Stimulated activated CD8-positive, alpha-beta memory T cell treated with anti-CD3 and anti-CD28 coated beads, Interleukin-4, amount 100 ng/mL, for 24 hours (primary cell): ENCODE results near the gene EIF4E2.
"Not testable (repeated sequence)": the region's sequence is repeated elsewhere in the genome, so short reads cannot be mapped to it uniquely, and the experiment has no call there.

Source experiments
- DNase-seq: peaks from one replicate; pipeline ENCODE4 v3.0.0-alpha.2; 2020; ENCODE audit warnings: low read depth

Gene EIF4E2

GRCh38 chr2:232569541-232569940, 19.1 kb downstream of the EIF4E2 start:
- DNase-seq: no peak

DNA sequence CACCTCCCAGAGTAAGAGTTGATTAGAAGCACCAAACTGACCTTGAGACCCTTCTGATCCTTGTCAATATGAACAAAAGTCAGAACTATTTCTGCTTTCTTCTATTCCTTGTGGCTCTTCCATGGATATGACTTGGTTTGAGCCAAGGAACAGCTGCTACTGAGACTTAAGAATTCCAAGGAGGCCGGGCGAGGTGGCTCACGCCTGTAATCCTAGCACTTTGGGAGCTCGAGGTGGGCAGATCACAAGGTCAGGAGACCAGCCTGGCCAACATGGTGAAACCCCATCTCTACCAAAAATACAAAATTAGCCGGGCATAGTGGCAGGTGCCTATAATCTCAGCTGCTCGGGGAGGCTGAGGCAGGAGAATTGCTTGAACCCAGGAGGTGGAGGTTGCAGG, 20.0 kb downstream of the EIF4E2 start:
- DNase-seq: not testable (repeated sequence)

GRCh38 chr2:232571026-232571474, 20.6 kb downstream of the EIF4E2 start:
- no peak for DNase-seq

GRCh38 chr2:232573042-232573441, 22.6 kb downstream of the EIF4E2 start:
- no peak for DNase-seq

DNA sequence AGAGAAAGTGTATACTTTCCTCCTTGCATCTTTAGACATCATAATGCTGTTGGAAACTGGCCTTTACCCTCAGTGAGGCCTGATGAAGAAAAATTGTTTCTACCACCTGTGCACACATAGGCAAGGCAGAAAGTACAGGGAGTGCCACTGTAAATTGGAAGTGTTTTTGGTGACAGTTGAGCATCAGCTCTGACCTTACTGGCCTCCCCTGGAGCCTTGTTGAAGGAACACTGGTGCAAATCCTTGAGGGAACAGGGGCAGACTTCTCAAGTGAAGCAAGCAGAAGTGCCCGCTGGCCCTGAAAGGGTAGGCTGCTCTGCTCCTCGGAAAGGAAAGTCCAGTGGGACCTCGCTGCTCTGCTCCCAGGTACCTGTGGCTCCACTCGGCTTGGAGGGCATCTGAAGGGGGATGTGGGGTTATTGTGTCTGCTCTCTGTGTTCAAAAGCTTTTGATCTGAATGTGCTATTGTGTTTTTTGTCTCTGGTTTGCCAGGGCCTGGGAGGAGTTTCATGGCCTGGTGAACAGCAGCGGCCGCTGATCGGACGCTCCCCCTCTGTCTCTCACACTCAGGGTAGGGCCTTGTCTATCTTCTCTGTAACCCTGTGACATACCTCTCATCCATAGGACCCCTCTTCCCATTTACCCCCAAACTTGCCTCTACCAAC, 23.4 kb downstream of the EIF4E2 start:
- DNase-seq: no peak

DNA sequence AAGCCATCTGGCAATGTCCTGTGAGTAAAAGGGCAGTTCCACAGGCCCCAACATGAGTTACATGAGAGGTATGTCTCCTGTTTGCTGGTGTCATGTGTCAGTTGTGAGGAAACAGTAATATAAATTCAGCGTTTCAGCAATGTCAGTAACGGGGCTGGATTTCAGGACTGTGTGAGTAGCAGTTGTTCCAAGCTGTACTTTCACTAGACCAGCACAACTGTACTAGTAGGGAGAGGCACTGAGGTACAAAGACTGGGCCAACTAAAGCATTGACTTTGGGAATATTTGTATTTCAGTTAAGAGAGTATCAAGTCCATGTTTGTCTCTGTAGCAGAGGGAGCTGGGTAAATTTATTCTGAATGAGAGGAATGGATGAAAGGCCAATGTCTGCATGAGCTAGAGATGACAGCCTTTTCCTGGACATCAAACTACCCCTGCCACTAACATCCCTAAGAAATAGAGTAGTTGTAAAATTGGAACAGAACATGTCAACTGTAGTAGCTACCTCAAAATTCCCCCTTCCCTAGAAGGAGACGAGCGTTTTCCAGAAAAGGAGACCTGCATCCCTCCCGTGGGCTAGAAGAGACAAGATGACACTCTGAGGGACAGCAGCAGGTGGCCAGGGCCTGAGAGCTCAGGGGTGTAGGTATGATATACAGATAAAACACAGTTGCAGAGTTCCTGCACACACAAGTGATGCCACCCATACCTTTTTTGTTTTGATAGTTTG, 24.4 kb downstream of the EIF4E2 start:
- DNase-seq: no peak

GRCh38 chr2:232575404-232575746, 24.9 kb downstream of the EIF4E2 start:
- DNase-seq: no peak

GRCh38 chr2:232576995-232577394, 26.5 kb downstream of the EIF4E2 start:
- no peak for DNase-seq

GRCh38 chr2:232577841-232578240, 27.4 kb downstream of the EIF4E2 start:
- DNase-seq: no peak

DNA sequence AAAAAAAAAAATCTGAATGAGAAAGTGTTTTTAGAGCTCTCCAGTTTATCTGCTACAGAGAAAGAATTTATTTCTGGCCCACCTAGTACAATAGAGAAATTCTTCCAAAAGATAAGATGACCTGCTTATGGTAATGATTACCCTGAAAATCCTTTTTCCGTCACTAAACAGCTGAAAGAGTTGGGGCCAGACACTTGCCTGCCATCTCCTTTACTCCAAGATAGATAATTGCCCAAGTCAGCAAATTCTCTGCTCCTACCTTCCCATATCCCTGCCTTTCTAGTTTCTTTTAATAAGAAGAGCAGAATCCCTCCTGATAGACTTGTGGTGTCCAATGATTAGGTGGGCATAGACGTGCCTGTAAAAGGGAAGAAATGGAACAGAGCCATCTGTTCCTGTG, 28.1 kb downstream of the EIF4E2 start:
- no peak for DNase-seq

DNA sequence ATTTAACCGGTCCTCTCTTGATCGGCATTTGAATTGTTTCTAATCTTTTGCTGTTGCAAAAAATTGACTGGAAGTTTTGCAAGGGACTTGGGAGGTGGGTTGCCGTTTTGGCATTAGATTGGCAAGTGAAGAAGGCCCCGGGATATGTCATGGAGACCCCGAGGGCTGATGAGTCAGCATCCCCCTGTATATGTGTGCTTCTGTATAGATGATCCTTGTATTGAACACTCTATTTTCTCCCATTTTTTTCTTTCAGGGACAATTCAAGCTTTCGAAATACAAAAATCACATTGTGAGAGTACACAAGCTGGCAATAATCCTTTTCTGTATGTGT, 30.1 kb downstream of the EIF4E2 start:
- DNase-seq: no peak

- DNase-seq: no peak
Measured at GRCh38 chr2:232581725-232582124, 31.2 kb downstream of the EIF4E2 start.

DNA sequence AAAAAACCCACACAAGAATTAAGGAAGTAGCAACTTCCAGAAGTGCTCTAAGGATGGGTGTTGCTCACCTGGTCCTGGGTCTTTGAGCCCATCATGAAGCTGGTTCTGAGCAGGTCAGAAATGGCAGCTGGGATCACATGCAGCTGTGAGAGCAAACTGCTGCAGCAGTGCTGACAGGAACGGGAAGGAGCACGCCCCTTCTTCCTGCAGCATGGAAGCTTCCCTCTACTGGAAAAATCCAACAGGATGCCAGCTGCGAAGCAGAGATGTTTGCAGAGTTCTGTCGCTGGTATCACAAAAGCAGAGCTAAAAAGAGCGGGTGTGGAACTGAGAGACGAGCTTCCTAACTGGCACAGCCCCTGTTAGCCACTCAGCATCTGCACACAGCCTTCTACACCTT, 33.7 kb downstream of the EIF4E2 start:
- no peak for DNase-seq

DNA sequence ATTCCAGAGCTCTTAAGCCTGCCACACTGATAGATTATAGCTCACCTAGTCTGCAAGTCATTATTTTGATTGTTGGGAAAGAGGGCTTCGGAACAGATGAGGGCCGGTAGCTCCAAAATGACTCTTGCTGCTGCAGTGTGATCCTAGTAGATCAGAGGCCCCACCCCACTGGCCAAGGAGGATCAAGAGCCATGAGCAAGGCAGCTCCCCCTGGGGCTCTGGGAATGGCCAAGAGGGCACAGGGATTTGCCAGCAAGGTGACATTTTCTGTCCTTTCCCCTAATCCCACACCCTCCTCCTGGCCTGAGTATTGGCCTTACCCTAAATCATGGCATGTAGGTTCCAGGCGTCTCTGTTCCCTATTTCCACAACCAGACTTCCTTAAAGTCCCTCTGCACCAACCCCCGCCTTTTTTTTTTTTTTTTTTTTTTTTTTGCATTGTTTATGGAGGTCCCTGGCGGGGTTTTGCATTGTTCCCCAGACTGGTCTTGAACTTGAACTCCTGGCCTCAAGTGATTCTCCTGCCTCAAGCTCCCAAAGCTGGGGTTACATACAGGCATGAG, 36.5 kb downstream of the EIF4E2 start:
- DNase-seq: no peak

DNA sequence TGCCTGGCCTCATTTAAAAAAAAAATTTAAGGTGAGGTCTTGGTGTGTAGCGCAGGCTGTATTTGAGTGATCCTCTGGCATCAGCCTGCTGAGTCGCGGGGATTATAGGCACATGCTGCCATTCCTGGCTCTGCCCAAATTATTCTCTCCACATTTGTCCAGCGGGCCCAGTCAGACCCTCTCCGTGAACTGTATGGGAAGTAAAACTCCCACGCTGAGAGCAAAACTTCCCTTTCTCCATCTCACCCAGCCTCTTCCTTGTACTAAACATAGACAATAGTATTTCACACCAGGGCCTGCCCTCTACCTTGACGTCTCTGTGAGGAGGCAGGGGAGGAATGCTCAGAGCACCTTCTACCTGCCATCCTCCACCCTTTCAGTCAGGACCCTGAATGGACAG, 37.0 kb downstream of the EIF4E2 start:
- DNase-seq: no peak

- no peak for DNase-seq
Measured at GRCh38 chr2:232588031-232588430, 37.5 kb downstream of the EIF4E2 start.

DNA sequence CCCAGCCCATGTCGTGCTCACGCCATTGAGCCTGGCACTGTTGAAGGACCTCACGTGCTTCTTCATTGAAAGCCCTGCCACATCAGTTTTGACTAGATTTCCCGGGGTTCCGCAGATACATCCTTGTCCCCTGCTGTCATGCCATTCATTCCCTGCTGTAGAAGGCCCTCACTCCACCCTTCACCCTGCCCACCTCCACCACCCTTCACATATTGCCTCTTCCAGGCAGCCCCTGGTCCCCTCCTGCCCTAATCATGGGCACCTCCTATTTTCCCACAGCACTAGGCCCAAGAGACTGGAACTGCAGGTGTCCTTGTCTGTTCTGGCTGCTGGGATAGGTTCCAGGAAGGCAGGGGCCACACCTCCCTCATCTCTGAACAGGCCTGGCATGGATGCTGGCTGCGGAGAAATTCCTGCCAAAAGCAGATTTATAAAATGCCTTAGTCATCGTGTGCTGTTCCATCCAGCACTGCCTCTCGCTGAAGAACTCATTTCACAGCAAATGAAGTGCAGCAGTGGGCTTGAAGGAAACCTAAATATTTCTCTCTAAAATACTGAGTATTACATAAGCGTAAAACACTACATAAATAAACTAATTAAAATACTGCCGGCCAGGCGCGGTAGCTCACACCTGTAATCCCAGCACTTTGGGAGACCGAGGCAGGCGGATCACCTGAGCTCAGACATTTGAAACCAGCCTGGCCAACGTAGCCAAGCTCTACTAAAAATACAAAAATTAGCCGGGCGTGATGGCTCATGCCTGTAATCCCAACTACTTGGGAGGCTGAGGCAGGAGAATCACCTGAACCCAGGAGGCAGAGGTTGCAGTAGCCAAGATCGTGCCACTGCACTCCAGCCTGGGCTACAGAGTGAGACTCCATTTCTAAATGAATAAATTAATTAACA, 38.4 kb downstream of the EIF4E2 start:
- no peak for DNase-seq

- DNase-seq: no peak
Measured at GRCh38 chr2:232592772-232593395, 42.4 kb downstream of the EIF4E2 start.

- DNase-seq: no peak
Measured at GRCh38 chr2:232593982-232594381, 43.5 kb downstream of the EIF4E2 start.

GRCh38 chr2:232597362-232598079, 47.0 kb downstream of the EIF4E2 start:
- DNase-seq: no peak

DNA sequence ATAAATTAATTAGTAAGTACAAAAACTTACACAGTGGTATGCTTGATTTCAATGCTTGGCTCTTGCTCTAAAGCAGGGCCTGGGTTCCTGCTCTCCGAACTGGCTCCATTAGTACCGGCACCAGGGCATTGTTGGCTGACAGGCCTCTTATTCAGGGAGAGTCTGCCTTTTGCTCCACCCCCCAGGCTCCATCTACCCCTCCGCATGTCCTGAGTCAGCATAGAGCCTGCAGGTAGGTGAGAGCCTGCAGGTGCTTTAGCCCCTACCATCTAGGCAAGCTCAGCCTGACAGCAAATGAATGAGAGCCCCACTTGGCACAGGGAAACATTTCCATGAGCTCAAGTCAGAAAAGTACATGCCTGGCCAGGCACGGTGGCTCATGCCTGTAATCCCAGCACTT, 47.8 kb downstream of the EIF4E2 start:
- no peak for DNase-seq
